Type B pancreatic cell (in vitro differentiated cells): ENCODE measurements around the gene MICAL3. TPM values are rescaled to one million over a fixed set of nuclear protein-coding genes. Genes with fewer than 3 reads are reported as not detected.

Experiments
- DNase-seq: peaks from one replicate; pipeline ENCODE4 v3.0.0; 2021; ENCODE audit warnings: mixed read lengths; ENCODE audit not compliant: unreplicated experiment; ENCODE audit errors: extremely low spot score
- H3K27ac Mint-ChIP-seq: 2 replicates; pipeline ENCODE4 v1.8.0; 2021; ENCODE audit warnings: mild to moderate bottlenecking, mixed read lengths
- H3K27me3 Mint-ChIP-seq: 2 replicates; pipeline ENCODE4 v1.8.0; 2021; ENCODE audit warnings: mixed read lengths
- H3K36me3 Mint-ChIP-seq: 2 replicates; pipeline ENCODE4 v1.8.0; 2021; ENCODE audit warnings: mixed read lengths
- H3K4me1 Mint-ChIP-seq: one replicate; pipeline ENCODE4 v1.8.0; 2021; ENCODE audit warnings: mixed read lengths; ENCODE audit not compliant: unreplicated experiment
- H3K4me3 Mint-ChIP-seq: 2 replicates; pipeline ENCODE4 v1.8.0; 2021; ENCODE audit warnings: mild to moderate bottlenecking, mixed read lengths
- H3K9me3 Mint-ChIP-seq: 2 replicates; pipeline ENCODE4 v1.8.0; 2021; ENCODE audit warnings: mixed read lengths
- total RNA-seq: library from RNA; stranded (reverse); gene quantifications from 2 replicates; pipeline ENCODE4 v1.2.1, GENCODE V29; 2021; ENCODE audit warnings: low replicate concordance
- TF ChIP-seq, protein P1 (sequence below): fragments of 200-600 bp; sonication (generic); conservative IDR thresholded peaks from 2 replicates; pipeline ENCODE4 v1.5.0; 2021; ENCODE audit warnings: antibody characterized with exemption, mild to moderate bottlenecking

Gene MICAL3
- total RNA-seq, 1 donor from 2014 or later, result 56.4 TPM

DNA sequence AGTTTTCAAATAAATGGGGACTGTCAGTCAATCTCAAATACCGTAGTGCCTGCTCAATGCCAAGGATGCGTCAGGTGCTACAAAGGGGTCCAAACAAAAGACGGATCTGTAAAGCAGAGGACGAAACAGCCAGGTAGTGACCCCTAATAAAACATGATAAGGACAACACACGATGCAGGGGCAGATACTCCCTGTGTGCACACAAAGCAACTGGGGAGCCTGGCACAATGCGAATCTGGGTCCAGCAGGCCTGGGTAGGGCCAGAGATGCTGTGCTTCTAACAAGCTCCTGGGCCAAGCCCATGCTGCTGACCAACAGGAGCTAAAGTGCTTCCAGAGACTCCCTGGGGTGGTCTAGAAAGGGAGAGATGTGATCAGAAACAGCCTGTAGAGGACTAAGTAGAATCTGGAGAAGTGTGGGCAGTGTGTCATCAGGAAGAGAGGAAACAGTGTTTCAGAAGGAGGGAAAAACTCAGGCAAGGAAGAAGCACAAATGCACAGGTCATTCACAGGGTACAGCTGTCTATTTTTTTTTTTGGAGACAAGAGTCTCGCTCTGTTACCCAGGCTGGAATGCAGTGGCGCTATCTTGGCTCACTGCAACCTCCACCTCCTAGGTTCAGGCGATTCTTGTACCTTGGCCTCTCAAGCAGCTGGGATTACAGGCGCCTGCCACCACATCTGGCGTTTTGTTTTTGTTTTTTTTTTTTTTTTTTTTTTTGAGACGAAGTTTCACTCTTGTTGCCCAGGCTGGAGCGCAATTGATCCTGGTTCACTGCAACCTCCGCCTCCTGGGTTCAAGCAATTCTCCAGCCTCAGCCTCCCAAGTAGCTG, 74.5 kb downstream of the MICAL3 start:
- peak overlapping the region; percentile 46 for H3K27ac Mint-ChIP-seq
- no peak for DNase-seq
- H3K36me3 Mint-ChIP-seq, result peaks cover 5% of the 10 kb centered on the region
- TF ChIP-seq, protein P1, sequence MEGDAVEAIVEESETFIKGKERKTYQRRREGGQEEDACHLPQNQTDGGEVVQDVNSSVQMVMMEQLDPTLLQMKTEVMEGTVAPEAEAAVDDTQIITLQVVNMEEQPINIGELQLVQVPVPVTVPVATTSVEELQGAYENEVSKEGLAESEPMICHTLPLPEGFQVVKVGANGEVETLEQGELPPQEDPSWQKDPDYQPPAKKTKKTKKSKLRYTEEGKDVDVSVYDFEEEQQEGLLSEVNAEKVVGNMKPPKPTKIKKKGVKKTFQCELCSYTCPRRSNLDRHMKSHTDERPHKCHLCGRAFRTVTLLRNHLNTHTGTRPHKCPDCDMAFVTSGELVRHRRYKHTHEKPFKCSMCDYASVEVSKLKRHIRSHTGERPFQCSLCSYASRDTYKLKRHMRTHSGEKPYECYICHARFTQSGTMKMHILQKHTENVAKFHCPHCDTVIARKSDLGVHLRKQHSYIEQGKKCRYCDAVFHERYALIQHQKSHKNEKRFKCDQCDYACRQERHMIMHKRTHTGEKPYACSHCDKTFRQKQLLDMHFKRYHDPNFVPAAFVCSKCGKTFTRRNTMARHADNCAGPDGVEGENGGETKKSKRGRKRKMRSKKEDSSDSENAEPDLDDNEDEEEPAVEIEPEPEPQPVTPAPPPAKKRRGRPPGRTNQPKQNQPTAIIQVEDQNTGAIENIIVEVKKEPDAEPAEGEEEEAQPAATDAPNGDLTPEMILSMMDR, result no peak
- H3K4me3 Mint-ChIP-seq, result no peak overlapping the region
- no peaks in the 10 kb centered on the region for H3K9me3 Mint-ChIP-seq
- H3K4me1 Mint-ChIP-seq, result peaks cover 60% of the 10 kb centered on the region
- H3K27me3 Mint-ChIP-seq, result no peaks in the 10 kb centered on the region

DNA sequence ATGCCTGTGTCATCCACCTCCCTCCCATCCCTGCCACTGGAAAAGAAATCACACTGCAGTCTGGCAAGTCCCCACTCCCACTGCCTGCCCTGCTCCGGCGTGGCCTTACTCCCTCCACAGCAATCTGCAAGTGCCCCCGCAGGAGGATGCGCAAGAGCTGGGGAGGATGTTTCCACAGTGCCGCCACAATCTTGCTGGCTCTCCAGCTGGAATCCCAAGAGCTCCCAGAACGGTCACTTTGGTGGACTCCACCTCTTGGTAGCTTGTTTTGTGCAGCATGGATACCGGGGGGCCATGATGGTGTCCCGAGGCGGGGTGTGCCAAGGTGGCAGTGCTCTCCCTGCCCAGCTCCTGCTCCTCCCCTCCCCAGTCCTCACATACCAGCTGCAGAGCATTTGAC, 76.3 kb downstream of the MICAL3 start:
- DNase-seq, result no peak
- Mint-ChIP-seq H3K27me3 (no peaks in the 10 kb centered on the region), H3K27ac (no peak overlapping the region), H3K4me1 (peaks cover 65% of the 10 kb centered on the region), H3K9me3 (no peaks in the 10 kb centered on the region), H3K4me3 (no peak overlapping the region), H3K36me3 (no peaks in the 10 kb centered on the region)
- TF ChIP-seq, protein P1, result no peak

DNA sequence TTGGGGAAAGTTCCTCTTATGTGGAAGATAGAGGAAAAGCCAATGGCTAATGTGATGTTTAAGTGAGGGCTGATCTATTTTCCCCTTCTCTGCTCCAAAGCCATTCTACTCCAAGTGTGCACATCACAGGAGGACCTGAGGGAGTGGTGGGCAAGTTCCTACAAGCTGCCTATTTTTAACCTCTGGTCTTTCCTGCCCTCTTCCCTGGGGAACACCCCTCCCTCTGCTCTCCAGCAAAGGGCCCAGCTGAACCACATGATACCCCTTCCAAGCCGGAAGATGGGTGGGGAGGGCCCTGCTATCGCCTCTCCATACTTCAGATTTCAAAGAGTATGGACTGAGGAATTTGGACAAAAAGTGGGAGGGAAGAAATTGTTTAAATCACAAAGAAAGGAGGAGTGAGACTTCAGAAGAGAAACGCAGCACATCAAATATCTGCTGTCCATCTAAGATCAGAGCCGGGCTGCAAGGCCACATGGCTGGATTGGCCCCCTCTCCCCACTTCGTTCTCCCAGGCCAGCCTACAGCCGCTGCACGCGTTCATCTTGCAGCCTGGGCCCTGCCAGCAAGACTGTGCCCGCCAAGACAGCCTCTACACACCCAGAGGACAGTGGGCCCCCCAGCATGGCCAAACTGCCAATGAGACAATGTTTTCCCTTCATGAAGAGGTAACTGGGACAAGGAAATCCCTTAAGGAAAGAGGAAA, 77.5 kb downstream of the MICAL3 start:
- Mint-ChIP-seq H3K4me1 (peaks cover 73% of the 10 kb centered on the region), H3K27ac (no peak overlapping the region), H3K36me3 (no peaks in the 10 kb centered on the region), H3K9me3 (no peaks in the 10 kb centered on the region), H3K4me3 (no peak overlapping the region), H3K27me3 (no peaks in the 10 kb centered on the region)
- no peak for DNase-seq
- TF ChIP-seq, protein P1, result no peak

DNA sequence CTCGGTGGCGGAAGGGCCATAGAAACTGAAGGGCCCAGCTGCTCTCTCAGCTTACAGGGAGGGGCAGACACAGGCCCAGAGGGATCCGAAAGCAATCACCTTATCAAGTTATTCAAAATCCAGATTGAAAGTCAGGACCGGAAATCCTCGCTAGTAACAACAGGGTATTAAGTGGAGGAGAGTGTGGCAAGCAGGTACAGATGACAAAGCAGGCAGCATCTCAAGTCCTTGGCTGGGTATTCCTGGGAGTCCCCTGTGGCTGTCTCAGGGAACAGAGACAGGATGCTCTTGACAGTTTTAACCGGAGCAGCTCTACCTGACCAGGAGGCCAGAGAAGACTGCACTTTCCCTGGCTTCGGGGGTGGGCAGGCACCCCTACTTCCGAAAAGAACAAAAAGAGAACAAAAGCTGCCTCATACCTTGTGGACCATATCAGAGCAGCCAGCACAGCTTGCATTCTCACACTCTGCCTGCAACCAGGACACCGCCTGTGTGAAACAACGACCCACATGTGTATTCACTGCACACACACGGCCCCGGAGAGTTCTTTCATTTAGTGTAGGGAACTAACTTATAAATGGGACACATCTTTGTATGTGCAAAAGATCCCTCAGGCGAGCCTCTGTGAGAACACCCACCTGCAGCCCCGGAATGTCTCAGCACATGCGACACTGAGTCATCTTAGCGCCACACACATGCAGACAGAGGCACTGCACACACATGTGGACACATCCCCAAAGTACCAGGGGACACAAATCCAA, 78.3 kb downstream of the MICAL3 start:
- H3K4me1 Mint-ChIP-seq, result peaks cover 73% of the 10 kb centered on the region
- no peaks in the 10 kb centered on the region for H3K27me3 Mint-ChIP-seq
- no peak overlapping the region for H3K4me3 Mint-ChIP-seq

More for the DNA sequence above, 78.3 kb downstream of the MICAL3 start:
- no peaks in the 10 kb centered on the region for H3K9me3 Mint-ChIP-seq
- H3K27ac Mint-ChIP-seq, result no peak overlapping the region
- no peaks in the 10 kb centered on the region for H3K36me3 Mint-ChIP-seq
- TF ChIP-seq, protein P1, result no peak
- no peak for DNase-seq
